B cell (primary cell): ENCODE results near the gene SRRM5. TPM values are rescaled to one million over a fixed set of nuclear protein-coding genes. Genes with fewer than 3 reads are reported as not detected.
A peak's percentile ranks its signal among the peaks of the same experiment; 100 is the strongest.

ENCODE experiments used
- ATAC-seq: fragments of 200-7000 bp; cut with Tn5 transposase; one replicate; pipeline ENCODE4 v1.10.0; 2021; ENCODE audit warnings: low read depth, mild to moderate bottlenecking, moderate number of reproducible peaks, moderate library complexity
- CTCF ChIA-PET: fragments of 350-600 bp; sonication (Branson Sonifier 250); formaldehyde crosslinking; loops from one replicate; lab custom pipeline; 2021; ENCODE audit warnings: antibody characterized with exemption, inconsistent platforms; lab: Charles Lee
- POLR2A ChIA-PET: fragments of 350-600 bp; sonication (Branson Sonifier 250); formaldehyde crosslinking; loops from one replicate; lab custom pipeline; 2021; ENCODE audit warnings: antibody characterized with exemption; lab: Charles Lee
- DNase-seq: peaks from one replicate; pipeline ENCODE4 v3.0.0; 2013
- H2AFZ ChIP-seq: 2 replicates; pipeline ENCODE4 v1.6.1; 2012; ENCODE audit warnings: mild to moderate bottlenecking, low read depth, low read length; ENCODE audit not compliant: insufficient read depth, poor library complexity, severe bottlenecking
- H3K27ac ChIP-seq, 2 donors: 1 replicate in 1 of 2; 2 replicates in 1 of 2; pipeline ENCODE4 v1.5.1; 2012 to 2013; ENCODE audit warnings: low read length in 2 of 2, mild to moderate bottlenecking in 2 of 2, moderate library complexity in 1 of 2
- H3K27me3 ChIP-seq, 4 experiments: fragments of 200-600 bp in 1 of 4; sonication (generic) in 1 of 4; replicated peaks in 1 of 4; 1 replicate in 2 of 4; 2 replicates in 2 of 4; pipeline versions ENCODE4 v1.6.1 to v1.7.0; 2013 to 2016; ENCODE audit warnings: low read length in 3 of 4, mild to moderate bottlenecking in 2 of 4, mixed read lengths in 1 of 4, moderate library complexity in 1 of 4; ENCODE audit not compliant: insufficient read depth in 4 of 4, control insufficient read depth in 3 of 4; ENCODE audit errors: control extremely low read depth in 1 of 4
- H3K36me3 ChIP-seq, 2 experiments: replicated peaks in 1 of 2; 1 replicate in 1 of 2; 2 replicates in 1 of 2; pipeline versions ENCODE4 v1.6.1 to v1.7.1; 2013; ENCODE audit warnings: low read length in 1 of 2; ENCODE audit not compliant: insufficient read depth in 2 of 2, control insufficient read depth in 1 of 2; ENCODE audit errors: control extremely low read depth in 1 of 2, extremely low read depth in 1 of 2
- H3K4me1 ChIP-seq, 2 donors: fragments of 200-600 bp in 1 of 2; sonication (generic) in 1 of 2; 1 replicate in 1 of 2; 2 replicates in 1 of 2; pipeline versions ENCODE4 v1.5.1 to v1.6.1; 2013 to 2017; ENCODE audit warnings: low read length in 2 of 2; ENCODE audit not compliant: control insufficient read depth in 2 of 2, insufficient read depth in 2 of 2
- H3K4me2 ChIP-seq: replicated peaks from 2 replicates; pipeline ENCODE3; 2012; ENCODE audit warnings: mild to moderate bottlenecking, low read depth, low read length; ENCODE audit not compliant: poor library complexity, severe bottlenecking
- H3K4me3 ChIP-seq, 5 experiments: fragments of 200-600 bp in 1 of 5; sonication (generic) in 1 of 5; 1 replicate in 3 of 5; 2 replicates in 2 of 5; pipeline versions ENCODE4 v1.5.1 to v1.7.0; 2011 to 2016; ENCODE audit warnings: low read length in 4 of 5, mild to moderate bottlenecking in 4 of 5, low read depth in 2 of 5, control low read depth in 1 of 5, moderate library complexity in 1 of 5; ENCODE audit not compliant: insufficient read depth in 1 of 5; ENCODE audit errors: control extremely low read depth in 1 of 5, extremely low read depth in 1 of 5
- H3K79me2 ChIP-seq: fragments of 200-600 bp; sonication (generic); one replicate; pipeline ENCODE4 v1.6.0; 2016; ENCODE audit warnings: low read length; ENCODE audit not compliant: control insufficient read depth, insufficient read depth
- H3K9ac ChIP-seq: fragments of 200-600 bp; sonication (generic); 2 replicates; pipeline ENCODE4 v1.6.1; 2017; ENCODE audit warnings: mild to moderate bottlenecking, low read length, moderate library complexity
- H3K9me3 ChIP-seq, 3 donors: one replicate each; pipeline versions ENCODE4 v1.6.1 to v1.7.1; 2013; ENCODE audit warnings: low read length in 2 of 3; ENCODE audit not compliant: control insufficient read depth in 2 of 3, insufficient read depth in 1 of 3; ENCODE audit errors: control extremely low read depth in 1 of 3
- H4K20me1 ChIP-seq: 2 replicates; pipeline ENCODE4 v1.6.0; 2012; ENCODE audit warnings: mild to moderate bottlenecking, low read length; ENCODE audit not compliant: insufficient read depth, control insufficient read depth, poor library complexity, severe bottlenecking
- H3K27ac Mint-ChIP-seq: one replicate; pipeline ENCODE4 v1.8.0; 2021; ENCODE audit warnings: mixed read lengths
- H3K27me3 Mint-ChIP-seq: one replicate; pipeline ENCODE4 v1.8.0; 2021; ENCODE audit warnings: mixed read lengths
- H3K4me1 Mint-ChIP-seq: one replicate; pipeline ENCODE4 v1.8.0; 2021; ENCODE audit warnings: mixed read lengths
- H3K4me3 Mint-ChIP-seq: one replicate; pipeline ENCODE4 v1.8.0; 2021; ENCODE audit warnings: mixed read lengths
- H3K9me3 Mint-ChIP-seq: one replicate; pipeline ENCODE4 v1.8.0; 2022; ENCODE audit warnings: mixed read lengths; ENCODE audit not compliant: insufficient read depth
- EZH2 ChIP-seq: IDR thresholded peaks from 2 replicates; pipeline ENCODE4 v1.6.1; 2012; ENCODE audit warnings: borderline replicate concordance, low read depth, mild to moderate bottlenecking, moderate library complexity, low read length; ENCODE audit not compliant: insufficient read depth, poor library complexity, severe bottlenecking
- WGBS: methylation state at CpG from one replicate; pipeline ENCODE4 v1.1.5; 2013; ENCODE audit warnings: missing lambda C conversion rate; ENCODE audit not compliant: insufficient coverage; 5-methylcytosine and 5-hydroxymethylcytosine counted together
- intact Hi-C: fragments of 100-400 bp; cut with micrococcal nuclease; formaldehyde crosslinking; loops from one replicate; pipeline ENCODE4 v1.10.0; 2022
- polyA plus RNA-seq: library from polyadenylated mRNA; depleted of rRNA; stranded (reverse); fragments of >200 nt; gene quantifications from 2 replicates; pipeline ENCODE4 v1.2.3, GENCODE V29; 2012
- total RNA-seq, 2 donors: library from RNA; stranded (reverse); fragments of 120-200 nt in 1 of 2; gene quantifications; 1 replicate in 1 of 2; 2 replicates in 1 of 2; pipeline versions ENCODE4 v1.2.3 to v1.2.4, GENCODE V29; 2013 to 2022
- TF ChIP-seq, protein P1 (sequence below): fragments of 200-600 bp; IDR thresholded peaks from one replicate; pipeline ENCODE4 v1.8.0; 2022; ENCODE audit warnings: antibody characterized with exemption, mild to moderate bottlenecking

Gene SRRM5
- total and polyA plus RNA-seq, 2 donors (not counting 1 experiment from before 2014, with no cell fraction given) = 0.64 to 1.4 TPM

DNA sequence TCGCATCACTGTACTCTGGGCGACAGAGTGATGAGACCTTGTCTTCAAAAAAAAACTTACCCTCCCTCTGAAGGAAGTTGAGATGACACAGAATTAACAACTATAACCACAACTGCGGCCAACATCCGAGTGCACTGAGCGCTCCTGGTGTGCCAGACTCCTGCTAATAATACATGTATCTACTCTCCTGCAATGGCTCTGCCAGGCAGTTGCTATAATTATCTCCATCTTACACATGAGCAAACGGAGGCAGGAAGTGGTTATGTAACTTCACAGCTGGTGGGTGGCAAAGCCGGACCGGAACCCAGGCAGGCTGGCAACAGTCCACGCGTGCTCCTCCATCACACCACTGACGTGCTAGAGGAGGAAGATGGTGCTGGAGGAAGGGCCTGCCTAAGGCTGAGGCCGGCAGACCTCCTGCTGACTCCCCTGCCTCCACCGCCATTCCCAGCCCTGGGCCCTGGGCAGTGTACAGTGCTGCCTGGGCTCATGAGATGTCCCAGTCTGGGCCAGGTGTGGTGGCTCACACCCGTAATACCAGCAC lies 49.1 kb upstream of the SRRM5 start:
- peaks cover 0 to 11% (median 0%) of the 10 kb centered on the region in 3 donors for H3K9me3 ChIP-seq
- Mint-ChIP-seq H3K9me3 (no peaks in the 10 kb centered on the region), H3K4me1 (peaks cover 56% of the 10 kb centered on the region), H3K27ac (peak overlapping the region; percentile 99), H3K4me3 (peak overlapping the region; percentile 68), H3K27me3 (no peaks in the 10 kb centered on the region)
- H3K9ac ChIP-seq = peak overlapping the region; percentile 38
- peaks cover 21% of the 10 kb centered on the region for H3K79me2 ChIP-seq
- H3K36me3 ChIP-seq = peaks cover 3 to 11% of the 10 kb centered on the region in 2 experiments
- no peaks in the 10 kb centered on the region for H3K27me3 ChIP-seq
- peaks cover 42 to 52% of the 10 kb centered on the region in 2 donors for H3K4me1 ChIP-seq
- H3K4me3 ChIP-seq = peak overlapping the region in 3 of 5 experiments; percentile 7 to 45 (median 11)
- intact Hi-C loops = loop anchor here (1.0 to 2.0 kb wide), 4 partner anchors 13 to 57 kb away; partner anchors contain the start of genes IRGQ, PINLYP, XRCC1 and ZNF428
- peak overlapping the region; percentile 47 for H2AFZ ChIP-seq
- no peaks in the 10 kb centered on the region for H4K20me1 ChIP-seq
- WGBS = 40% methylated on average over 1 of the region's 14 CpGs
- peak overlapping the region; percentile 69 for H3K4me2 ChIP-seq
- H3K27ac ChIP-seq = peak overlapping the region; percentile 92
- DNase-seq (peak; percentile 93), ATAC-seq (peak; percentile 85)
- ChIA-PET POLR2A (interaction anchor here (0.6 to 1.3 kb wide), 4 partner anchors 15 to 49 kb away, joined by 3 to 7 read pairs (median 4); partner anchors contain the start of gene ZNF575), CTCF (interaction anchor here (1.2 to 1.5 kb wide), 2 partner anchors 9 to 12 kb away, joined by 3 to 5 read pairs; partner anchors contain the start of genes PINLYP and XRCC1)
- TF ChIP-seq, protein P1, sequence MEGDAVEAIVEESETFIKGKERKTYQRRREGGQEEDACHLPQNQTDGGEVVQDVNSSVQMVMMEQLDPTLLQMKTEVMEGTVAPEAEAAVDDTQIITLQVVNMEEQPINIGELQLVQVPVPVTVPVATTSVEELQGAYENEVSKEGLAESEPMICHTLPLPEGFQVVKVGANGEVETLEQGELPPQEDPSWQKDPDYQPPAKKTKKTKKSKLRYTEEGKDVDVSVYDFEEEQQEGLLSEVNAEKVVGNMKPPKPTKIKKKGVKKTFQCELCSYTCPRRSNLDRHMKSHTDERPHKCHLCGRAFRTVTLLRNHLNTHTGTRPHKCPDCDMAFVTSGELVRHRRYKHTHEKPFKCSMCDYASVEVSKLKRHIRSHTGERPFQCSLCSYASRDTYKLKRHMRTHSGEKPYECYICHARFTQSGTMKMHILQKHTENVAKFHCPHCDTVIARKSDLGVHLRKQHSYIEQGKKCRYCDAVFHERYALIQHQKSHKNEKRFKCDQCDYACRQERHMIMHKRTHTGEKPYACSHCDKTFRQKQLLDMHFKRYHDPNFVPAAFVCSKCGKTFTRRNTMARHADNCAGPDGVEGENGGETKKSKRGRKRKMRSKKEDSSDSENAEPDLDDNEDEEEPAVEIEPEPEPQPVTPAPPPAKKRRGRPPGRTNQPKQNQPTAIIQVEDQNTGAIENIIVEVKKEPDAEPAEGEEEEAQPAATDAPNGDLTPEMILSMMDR = no peak
- no peak for TF ChIP-seq EZH2
